ENCODE data around the gene THSD4.

DNA sequence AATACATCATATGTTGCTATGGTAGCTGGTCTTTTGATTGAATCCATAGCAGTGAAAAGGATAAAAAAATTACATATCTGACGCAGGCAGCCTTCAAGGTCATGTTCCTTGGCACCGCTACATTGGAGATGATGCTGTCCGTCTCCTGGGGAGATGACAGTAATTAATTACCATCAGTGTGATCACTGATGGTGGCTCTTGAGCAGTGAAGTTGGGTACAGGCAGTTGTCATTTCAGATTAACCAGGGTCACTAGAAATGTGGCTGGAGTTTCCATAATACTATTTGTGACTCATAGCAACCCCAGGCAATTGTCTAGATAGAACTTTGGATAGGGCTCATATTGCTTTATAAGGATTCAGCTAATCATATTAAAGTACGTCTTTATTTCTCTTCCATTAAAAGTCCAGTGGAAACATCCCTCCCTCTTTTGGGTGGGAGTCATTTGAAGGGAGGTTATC is 136.3 kb downstream of the THSD4 start:
- TF ChIP-seq CTCF (conservative IDR thresholded peaks at IDR 0.05 in 1 of 2, IDR thresholded peaks at IDR 0.05 in 1 of 2; ENCODE audit: low read depth in 1 of 2, low read length in 2 of 2) = no peak
- TF ChIP-seq EZH2 (IDR thresholded peaks at IDR 0.05; ENCODE audit: low read length, missing control alignments) = no peak

Measured in fibroblast of lung (primary cell).